CD4-positive, alpha-beta memory T cell (primary cell): ENCODE data around the gene ADM2. TPM values are rescaled to one million over a fixed set of nuclear protein-coding genes. Genes with fewer than 3 reads are reported as not detected.

Source experiments
- CTCF ChIA-PET: fragments of 350-600 bp; sonication (Branson Sonifier 250); formaldehyde crosslinking; loops from one replicate; lab custom pipeline; 2021; ENCODE audit warnings: inconsistent platforms; ENCODE audit not compliant: partially characterized antibody; lab: Charles Lee
- POLR2A ChIA-PET: fragments of 350-600 bp; sonication (Branson Sonifier 250); formaldehyde crosslinking; loops from one replicate; lab custom pipeline; 2021; ENCODE audit not compliant: partially characterized antibody; lab: Charles Lee
- DNase-seq, 5 donors: peaks; one replicate each; pipeline versions ENCODE4 v3.0.0 to v3.0.0-alpha.2; 2020 to 2022; ENCODE audit warnings: mixed read lengths in 1 of 5
- H3K27ac ChIP-seq: one replicate; pipeline ENCODE4 v1.7.0; 2013; ENCODE audit warnings: low read depth, low read length
- H3K27me3 ChIP-seq: 2 replicates; pipeline ENCODE4 v1.7.0; 2013; ENCODE audit warnings: mild to moderate bottlenecking, low read length, moderate library complexity; ENCODE audit not compliant: insufficient read depth
- H3K36me3 ChIP-seq: 2 replicates; pipeline ENCODE4 v1.7.0; 2013; ENCODE audit warnings: mild to moderate bottlenecking, low read length, moderate library complexity; ENCODE audit not compliant: insufficient read depth
- H3K4me1 ChIP-seq: 2 replicates; pipeline ENCODE4 v1.7.0; 2013; ENCODE audit warnings: mild to moderate bottlenecking, low read length, moderate library complexity; ENCODE audit not compliant: insufficient read depth
- H3K4me3 ChIP-seq, 2 donors: one replicate each; pipeline ENCODE4 v1.7.0; 2013; ENCODE audit warnings: low read length in 2 of 2, mild to moderate bottlenecking in 1 of 2
- H3K9me3 ChIP-seq, 2 donors: one replicate each; pipeline ENCODE4 v1.7.0; 2013; ENCODE audit warnings: low read length in 2 of 2, control low read depth in 1 of 2; ENCODE audit not compliant: control insufficient read depth in 1 of 2
- H3K27ac Mint-ChIP-seq, 7 donors: one replicate each; pipeline ENCODE4 v1.8.0; 2020 to 2021; ENCODE audit warnings: mixed read lengths in 7 of 7, mild to moderate bottlenecking in 6 of 7, inconsistent platforms in 3 of 7, moderate library complexity in 3 of 7
- H3K27me3 Mint-ChIP-seq, 2 donors: one replicate each; pipeline ENCODE4 v1.8.0; 2020 to 2021; ENCODE audit warnings: mixed read lengths in 2 of 2
- H3K36me3 Mint-ChIP-seq, 2 donors: one replicate each; pipeline ENCODE4 v1.8.0; 2020 to 2021; ENCODE audit warnings: mixed read lengths in 2 of 2, inconsistent platforms in 1 of 2, mild to moderate bottlenecking in 1 of 2
- H3K4me1 Mint-ChIP-seq, 4 donors: one replicate each; pipeline ENCODE4 v1.8.0; 2020 to 2021; ENCODE audit warnings: mixed read lengths in 4 of 4, mild to moderate bottlenecking in 1 of 4
- H3K4me3 Mint-ChIP-seq, 8 donors: one replicate each; pipeline ENCODE4 v1.8.0; 2020 to 2021; ENCODE audit warnings: mixed read lengths in 8 of 8, mild to moderate bottlenecking in 7 of 8, moderate library complexity in 6 of 8, inconsistent platforms in 3 of 8
- H3K9me3 Mint-ChIP-seq, 8 donors: one replicate each; pipeline ENCODE4 v1.8.0; 2020 to 2021; ENCODE audit warnings: mixed read lengths in 8 of 8, mild to moderate bottlenecking in 5 of 8, inconsistent platforms in 3 of 8, moderate library complexity in 1 of 8
- intact Hi-C: fragments of 100-400 bp; cut with micrococcal nuclease; formaldehyde crosslinking; loops from one replicate; pipeline ENCODE4 v1.15.1; 2023
- polyA plus RNA-seq, 2 donors: library from polyadenylated mRNA; unstranded; fragments of 300-500 nt; fragmentation: Illumina TruSeq; gene quantifications; one replicate each; pipeline ENCODE4 v1.2.3, GENCODE V29; 2021
- total RNA-seq, 2 experiments: library from RNA; stranded (reverse); gene quantifications; one replicate each; pipeline ENCODE4 v1.2.3, GENCODE V29; 2021

Gene ADM2
- total and polyA plus RNA-seq, 4 experiments from 2014 or later: 0.07 to 4.5 (median 2.4) TPM

DNA sequence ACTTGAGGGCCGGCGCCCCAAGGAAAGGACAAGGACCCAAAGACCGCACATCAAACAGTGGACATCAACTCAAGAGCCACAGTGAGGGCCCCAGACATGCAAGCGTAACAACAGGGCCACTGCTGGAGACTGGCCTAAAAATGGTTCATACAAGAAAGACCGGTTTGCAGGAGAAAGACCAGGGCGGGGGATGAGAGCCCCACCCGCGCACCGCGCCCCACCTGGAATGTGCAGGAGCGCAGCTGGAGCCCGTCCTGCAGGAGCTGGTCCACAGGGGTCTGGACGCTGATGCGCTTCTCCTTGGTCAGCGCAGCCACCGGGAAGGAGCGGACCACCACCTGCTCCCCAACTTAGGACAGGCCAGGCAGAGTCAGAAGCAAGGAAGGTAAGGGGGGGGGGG, 20.4 kb upstream of the ADM2 start:
- no peak for DNase-seq
- Mint-ChIP-seq H3K27ac (no peak overlapping the region), H3K27me3 (no peaks in the 10 kb centered on the region), H3K36me3 (peaks cover 19 to 56% of the 10 kb centered on the region in 2 donors), H3K4me3 (peak overlapping the region in 1 of 8 donors; percentile 31), H3K9me3 (peaks cover 0 to 4% (median 0%) of the 10 kb centered on the region in 8 donors), H3K4me1 (no peaks in the 10 kb centered on the region)
- Histone ChIP-seq H3K4me3 (no peak overlapping the region), H3K27me3 (no peaks in the 10 kb centered on the region), H3K36me3 (peaks cover 80% of the 10 kb centered on the region), H3K9me3 (no peaks in the 10 kb centered on the region), H3K27ac (no peak overlapping the region), H3K4me1 (no peaks in the 10 kb centered on the region)
- intact Hi-C loops: no loop called here
- POLR2A ChIA-PET: interaction anchor here (6.2 kb wide), 1 partner anchor 8 kb away, joined by 38 read pairs; no protein-coding TSS in a partner anchor
- CTCF ChIA-PET: interaction anchor here (0.8 kb wide), 1 partner anchor 36 kb away, joined by 3 read pairs; no protein-coding TSS in a partner anchor

GRCh38 chr22:50461536-50461935, 19.8 kb upstream of the ADM2 start:
- H3K27me3 ChIP-seq: no peaks in the 10 kb centered on the region
- CTCF ChIA-PET: interaction anchor here (1.1 kb wide), 1 partner anchor 18 kb away, joined by 4 read pairs; no protein-coding TSS in a partner anchor
- no peak overlapping the region for H3K4me3 Mint-ChIP-seq
- H3K27ac ChIP-seq: no peak overlapping the region
- H3K9me3 Mint-ChIP-seq: peaks cover 0 to 4% (median 0%) of the 10 kb centered on the region in 8 donors
- POLR2A ChIA-PET: interaction anchor here (0.7 to 6.2 kb wide), 2 partner anchors 8 to 20 kb away, joined by 3 to 38 read pairs; no protein-coding TSS in a partner anchor
- peak overlapping the region in 1 of 7 donors; percentile 68 for H3K27ac Mint-ChIP-seq
- no peaks in the 10 kb centered on the region for H3K9me3 ChIP-seq
- H3K36me3 ChIP-seq: peaks cover 84% of the 10 kb centered on the region
- H3K27me3 Mint-ChIP-seq: no peaks in the 10 kb centered on the region
- no peak overlapping the region for H3K4me3 ChIP-seq
- intact Hi-C loops: no loop called here
- DNase-seq: no peak
- H3K4me1 Mint-ChIP-seq: no peaks in the 10 kb centered on the region
- no peaks in the 10 kb centered on the region for H3K4me1 ChIP-seq
- H3K36me3 Mint-ChIP-seq: peaks cover 19 to 60% of the 10 kb centered on the region in 2 donors

DNA sequence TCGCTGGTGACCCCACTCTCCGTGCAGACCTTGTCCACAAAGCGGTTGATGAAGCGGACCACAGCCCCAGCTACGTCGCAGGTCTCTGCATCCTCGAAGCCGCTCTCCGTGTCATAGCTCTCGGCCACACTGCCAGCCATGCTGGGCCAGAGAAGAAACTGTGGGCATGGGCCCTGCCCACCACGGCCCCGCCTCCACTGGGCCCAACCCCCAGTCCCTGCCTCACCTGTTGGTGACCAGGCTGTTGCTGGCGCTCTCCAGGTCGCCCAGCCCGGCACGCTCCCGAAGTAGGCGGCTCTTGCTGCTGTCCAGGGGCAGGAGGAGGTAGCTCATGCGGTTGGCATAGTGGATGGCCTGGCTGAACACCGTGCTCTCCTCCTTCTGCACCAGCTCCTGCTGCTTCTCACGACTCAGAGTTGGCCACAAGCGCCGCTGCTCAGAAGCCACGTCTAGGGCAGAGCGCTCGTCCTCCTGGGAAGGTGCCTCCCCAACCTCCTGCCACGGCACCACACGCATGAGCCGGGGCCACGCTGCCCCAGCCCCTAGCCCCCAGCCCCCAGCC, 19.3 kb upstream of the ADM2 start:
- ChIA-PET CTCF (interaction anchor here (1.1 kb wide), 1 partner anchor 18 kb away, joined by 4 read pairs; no protein-coding TSS in a partner anchor), POLR2A (interaction anchor here (0.7 to 1.2 kb wide), 2 partner anchors 20 to 159 kb away, joined by 3 read pairs; no protein-coding TSS in a partner anchor)
- no peak overlapping the region for H3K4me3 ChIP-seq
- no peak overlapping the region for H3K4me3 Mint-ChIP-seq
- no peak for DNase-seq
- peaks cover 0 to 4% (median 0%) of the 10 kb centered on the region in 8 donors for H3K9me3 Mint-ChIP-seq
- H3K9me3 ChIP-seq: no peaks in the 10 kb centered on the region
- H3K36me3 Mint-ChIP-seq: peaks cover 24 to 61% of the 10 kb centered on the region in 2 donors
- H3K36me3 ChIP-seq: peaks cover 88% of the 10 kb centered on the region
- no peaks in the 10 kb centered on the region for H3K27me3 Mint-ChIP-seq
- H3K4me1 Mint-ChIP-seq: peaks cover 2 to 5% (median 4%) of the 10 kb centered on the region in 4 donors
- H3K27ac ChIP-seq: no peak overlapping the region
- no peaks in the 10 kb centered on the region for H3K4me1 ChIP-seq
- intact Hi-C loops: no loop called here
- peak overlapping the region in 1 of 7 donors; percentile 68 for H3K27ac Mint-ChIP-seq
- no peaks in the 10 kb centered on the region for H3K27me3 ChIP-seq

- Mint-ChIP-seq H3K4me1 (peaks cover 2 to 11% (median 5%) of the 10 kb centered on the region in 4 donors), H3K9me3 (peaks cover 0 to 4% (median 0%) of the 10 kb centered on the region in 8 donors), H3K27me3 (no peaks in the 10 kb centered on the region), H3K4me3 (peak overlapping the region in 1 of 8 donors; percentile 17), H3K27ac (peak overlapping the region in 5 of 7 donors; percentile 6 to 75 (median 57)), H3K36me3 (peaks cover 22 to 56% of the 10 kb centered on the region in 2 donors)
- H3K36me3 ChIP-seq: peaks cover 81% of the 10 kb centered on the region
- intact Hi-C loops: no loop called here
- POLR2A ChIA-PET: interaction anchor here (1.2 kb wide), 1 partner anchor 158 kb away, joined by 3 read pairs; no protein-coding TSS in a partner anchor
- CTCF ChIA-PET: interaction anchor here (0.9 kb wide), 1 partner anchor 35 kb away, joined by 3 read pairs; no protein-coding TSS in a partner anchor
- H3K27ac ChIP-seq: no peak overlapping the region
- no peaks in the 10 kb centered on the region for H3K9me3 ChIP-seq
- no peak overlapping the region for H3K4me3 ChIP-seq
- peaks cover 5% of the 10 kb centered on the region for H3K4me1 ChIP-seq
- no peak for DNase-seq
- no peaks in the 10 kb centered on the region for H3K27me3 ChIP-seq
Measured at GRCh38 chr22:50463188-50463900, 18.0 kb upstream of the ADM2 start.

DNA sequence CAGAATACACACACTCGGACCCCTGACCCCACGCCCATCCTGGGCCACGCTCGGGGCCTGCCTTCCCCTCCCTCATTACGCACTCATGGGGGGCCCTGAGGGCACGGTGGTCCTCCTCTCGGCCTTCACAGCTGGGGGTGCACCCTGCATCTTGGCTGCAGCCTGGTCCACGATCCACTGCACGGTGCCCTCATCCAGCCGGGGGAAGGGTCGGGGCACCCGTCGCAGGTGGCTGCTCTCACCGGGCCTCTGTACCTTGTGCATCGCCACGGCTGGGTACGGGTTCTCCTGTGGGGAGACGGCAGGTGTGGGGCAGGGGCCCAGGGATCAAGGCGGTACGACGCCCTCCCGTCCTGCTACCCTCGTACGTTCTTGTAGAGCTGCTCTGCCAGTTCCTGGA, 16.9 kb upstream of the ADM2 start:
- peak overlapping the region in 1 of 7 donors; percentile 24 for H3K27ac Mint-ChIP-seq
- peaks cover 0 to 4% (median 0%) of the 10 kb centered on the region in 8 donors for H3K9me3 Mint-ChIP-seq
- Histone ChIP-seq H3K36me3 (peaks cover 76% of the 10 kb centered on the region), H3K9me3 (no peaks in the 10 kb centered on the region), H3K4me3 (no peak overlapping the region), H3K27me3 (no peaks in the 10 kb centered on the region), H3K27ac (no peak overlapping the region), H3K4me1 (peaks cover 16% of the 10 kb centered on the region)
- H3K4me1 Mint-ChIP-seq: peaks cover 8 to 22% (median 13%) of the 10 kb centered on the region in 4 donors
- H3K4me3 Mint-ChIP-seq: no peak overlapping the region
- ChIA-PET CTCF (no interaction called here), POLR2A (interaction anchor here (1.4 kb wide), 1 partner anchor 16 kb away, joined by 3 read pairs; no protein-coding TSS in a partner anchor)
- H3K27me3 Mint-ChIP-seq: no peaks in the 10 kb centered on the region
- peaks cover 17 to 51% of the 10 kb centered on the region in 2 donors for H3K36me3 Mint-ChIP-seq
- DNase-seq: no peak
- intact Hi-C loops: no loop called here

DNA sequence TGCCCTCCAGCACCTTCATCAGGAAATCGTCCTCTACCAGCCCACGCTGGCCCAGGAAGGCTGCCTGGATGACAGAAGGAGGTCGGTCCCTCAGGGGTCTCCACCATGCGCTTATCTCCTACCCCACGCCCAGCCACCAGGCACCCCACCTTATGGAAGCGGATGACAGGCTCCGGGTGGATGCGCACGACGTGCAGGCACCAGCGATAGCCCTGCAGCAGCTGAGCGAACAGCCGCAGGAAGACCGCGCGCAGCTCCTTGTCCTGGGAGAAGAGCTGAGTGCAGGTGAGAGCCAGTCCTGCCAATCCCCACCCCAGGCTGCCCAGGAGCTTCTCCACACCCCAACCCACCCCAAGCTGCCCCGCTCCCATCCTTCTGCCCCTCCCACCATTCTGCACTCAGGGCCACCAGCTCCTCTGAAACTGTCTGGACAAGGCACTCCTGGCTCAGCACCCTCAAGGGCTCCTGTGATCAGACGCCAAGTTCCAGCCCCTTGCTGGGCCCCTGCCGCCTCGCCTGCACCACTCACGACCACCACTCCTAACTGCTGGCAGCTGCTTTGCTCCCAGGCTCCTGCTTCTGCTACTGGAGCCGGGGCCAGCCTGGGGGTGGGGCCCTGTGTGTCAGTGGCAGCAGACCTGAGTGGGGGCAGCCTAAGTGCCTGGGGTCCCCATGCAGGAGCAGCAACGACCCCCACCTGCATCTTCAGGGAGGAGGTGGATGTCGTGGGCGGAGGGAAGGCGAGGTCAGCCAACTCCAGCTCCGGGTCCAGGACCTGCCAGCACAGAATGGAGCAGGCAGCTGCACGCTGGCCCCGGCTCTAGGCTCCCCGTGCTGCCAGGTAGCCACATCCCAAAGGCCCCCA, 16.0 kb upstream of the ADM2 start:
- Histone ChIP-seq H3K27me3 (no peaks in the 10 kb centered on the region), H3K9me3 (no peaks in the 10 kb centered on the region), H3K4me3 (no peak overlapping the region), H3K27ac (no peak overlapping the region), H3K36me3 (peaks cover 69% of the 10 kb centered on the region), H3K4me1 (peaks cover 21% of the 10 kb centered on the region)
- Mint-ChIP-seq H3K9me3 (peaks cover 0 to 3% (median 0%) of the 10 kb centered on the region in 8 donors), H3K27me3 (no peaks in the 10 kb centered on the region), H3K4me1 (peaks cover 12 to 30% (median 19%) of the 10 kb centered on the region in 4 donors), H3K36me3 (peaks cover 17 to 55% of the 10 kb centered on the region in 2 donors), H3K27ac (peak overlapping the region in 1 of 7 donors; percentile 67), H3K4me3 (no peak overlapping the region)
- intact Hi-C loops: no loop called here
- POLR2A ChIA-PET: interaction anchor here (0.6 to 1.4 kb wide), 2 partner anchors 17 to 19 kb away, joined by 3 read pairs; no protein-coding TSS in a partner anchor
- DNase-seq: no peak
- CTCF ChIA-PET: interaction anchor here (1.2 kb wide), 1 partner anchor 65 kb away, joined by 3 read pairs; no protein-coding TSS in a partner anchor
